ENCODE measurements around the gene EXO5. TPM values are rescaled to one million over a fixed set of nuclear protein-coding genes. Genes with fewer than 3 reads are reported as not detected.
"Not testable (repeated sequence)": the region's sequence is repeated elsewhere in the genome, so short reads cannot be mapped to it uniquely, and the experiment has no call there.

The EXO5 gene
- total RNA-seq, 1 experiment from 2014 or later: 13.4 TPM

GRCh38 chr1:40553017-40553416, 44.5 kb downstream of the EXO5 start:
- no peak overlapping the region for H3K14ac ChIP-seq (ENCODE audit: insufficient read depth, low read length)
- peaks cover 6% of the 10 kb centered on the region in 2 experiments; a peak in 4 of 5 replicates for H3K9me3 Mint-ChIP-seq
- H3K27ac Mint-ChIP-seq: no peak overlapping the region; a peak in 1 of 7 replicates
- H3K27ac ChIP-seq (ENCODE audit: insufficient read length, low read depth, low read length): no peak overlapping the region
- H3K9me3 ChIP-seq (ENCODE audit: control insufficient read depth, low read depth, low read length): no peaks in the 10 kb centered on the region
- no peaks in the 10 kb centered on the region for H3K23me2 ChIP-seq (ENCODE audit: insufficient read length, low read depth, low read length, poor library complexity, severe bottlenecking)
- no peak overlapping the region for H4K91ac ChIP-seq (ENCODE audit: insufficient read length, low read depth, low read length)
- H2BK12ac ChIP-seq (ENCODE audit: insufficient read length, low read depth, low read length): no peak overlapping the region
- no peak for DNase-seq
- no peaks in the 10 kb centered on the region for H3K79me1 ChIP-seq (ENCODE audit: insufficient read depth, low read depth, low read length, poor library complexity, severe bottlenecking)
- no peak overlapping the region for H3K4me3 Mint-ChIP-seq
- no peaks in the 10 kb centered on the region for H3K4me1 Mint-ChIP-seq
- no peak overlapping the region for H2BK20ac ChIP-seq (ENCODE audit: low read depth, low read length, poor library complexity, severe bottlenecking)
- H3K36me3 Mint-ChIP-seq (ENCODE audit: insufficient read depth in 1 of 3, low read depth in 3 of 3): peaks cover 0 to 5% (median 3%) of the 10 kb centered on the region in 3 experiments; a peak in 6 of 7 replicates
- H3T11ph ChIP-seq (ENCODE audit: low read length): no peak overlapping the region
- no peaks in the 10 kb centered on the region for H3K4me1 ChIP-seq (ENCODE audit: insufficient read depth, low read length)
- no peaks in the 10 kb centered on the region for H4K20me1 ChIP-seq (ENCODE audit: control insufficient read depth, insufficient read depth, insufficient read length)
- H3K79me2 ChIP-seq (ENCODE audit: insufficient read depth, low read length): no peaks in the 10 kb centered on the region
- no peak overlapping the region for H2BK5ac ChIP-seq (ENCODE audit: insufficient read length, low read length)
- TF ChIP-seq CTCF (conservative IDR thresholded peaks at IDR 0.05): no peak
- no peaks in the 10 kb centered on the region; the same call in 1 of the 2 replicates for H3K27me3 Mint-ChIP-seq (ENCODE audit: low read depth)
- H4K8ac ChIP-seq (replicated peaks; ENCODE audit: insufficient read length, low read depth, low read length): no peak overlapping the region
- no peak overlapping the region for H4K5ac ChIP-seq (ENCODE audit: insufficient read length, low read depth, low read length)
- no peak overlapping the region for H3K56ac ChIP-seq (ENCODE audit: insufficient read length, low read depth, low read length)
- H2BK120ac ChIP-seq (ENCODE audit: low read depth, low read length, poor library complexity, severe bottlenecking): no peak overlapping the region
- no peak overlapping the region for H3K18ac ChIP-seq (ENCODE audit: insufficient read length, low read depth, low read length)
- no peak overlapping the region for H3K4me2 ChIP-seq (ENCODE audit: insufficient read depth, insufficient read length, low read length)
- no peak overlapping the region for H2BK15ac ChIP-seq (ENCODE audit: low read depth, low read length)
- H3K27me3 ChIP-seq (ENCODE audit: insufficient read depth, low read length): no peaks in the 10 kb centered on the region
- no peak overlapping the region for H3K4ac ChIP-seq (ENCODE audit: low read depth, low read length)
- H3K23ac ChIP-seq (ENCODE audit: insufficient read length, low read depth, low read length): no peak overlapping the region
- WGBS (ENCODE audit: extremely low coverage, insufficient read length, low lambda C conversion rate): no CpG with 5 or more reads among the region's 4 CpGs
- no peak overlapping the region for H2AK5ac ChIP-seq (ENCODE audit: insufficient read length, low read length)
- H2AFZ ChIP-seq (ENCODE audit: low read length): no peak overlapping the region
- H3K9ac ChIP-seq (ENCODE audit: extremely low read depth, insufficient read length, low read length): no peak overlapping the region

GRCh38 chr1:40554807-40555206, 46.2 kb downstream of the EXO5 start:
- not testable (repeated sequence) for H3K27me3 Mint-ChIP-seq (ENCODE audit: low read depth); H4K5ac ChIP-seq (ENCODE audit: insufficient read length, low read depth, low read length); H3K9ac ChIP-seq (ENCODE audit: extremely low read depth, insufficient read length, low read length); H3K27ac ChIP-seq (ENCODE audit: insufficient read length, low read depth, low read length); H3K4me2 ChIP-seq (ENCODE audit: insufficient read depth, insufficient read length, low read length); H3K14ac ChIP-seq (ENCODE audit: insufficient read depth, low read length); H2BK5ac ChIP-seq (ENCODE audit: insufficient read length, low read length); H3K56ac ChIP-seq (ENCODE audit: insufficient read length, low read depth, low read length); H3K4me1 ChIP-seq (ENCODE audit: insufficient read depth, low read length); DNase-seq; H4K91ac ChIP-seq (ENCODE audit: insufficient read length, low read depth, low read length); H3K79me2 ChIP-seq (ENCODE audit: insufficient read depth, low read length); H3K36me3 Mint-ChIP-seq (ENCODE audit: insufficient read depth in 1 of 3, low read depth in 3 of 3); H3K4me1 Mint-ChIP-seq; H2BK15ac ChIP-seq (ENCODE audit: low read depth, low read length); H3K9me3 Mint-ChIP-seq; H2BK20ac ChIP-seq (ENCODE audit: low read depth, low read length, poor library complexity, severe bottlenecking); H3K4me3 Mint-ChIP-seq; H3K23ac ChIP-seq (ENCODE audit: insufficient read length, low read depth, low read length); H2BK12ac ChIP-seq (ENCODE audit: insufficient read length, low read depth, low read length); H3K18ac ChIP-seq (ENCODE audit: insufficient read length, low read depth, low read length); H3K23me2 ChIP-seq (ENCODE audit: insufficient read length, low read depth, low read length, poor library complexity, severe bottlenecking); H3K4ac ChIP-seq (ENCODE audit: low read depth, low read length); H3K9me3 ChIP-seq (ENCODE audit: control insufficient read depth, low read depth, low read length); H3K79me1 ChIP-seq (ENCODE audit: insufficient read depth, low read depth, low read length, poor library complexity, severe bottlenecking); H3K27ac Mint-ChIP-seq; H3K27me3 ChIP-seq (ENCODE audit: insufficient read depth, low read length); H2BK120ac ChIP-seq (ENCODE audit: low read depth, low read length, poor library complexity, severe bottlenecking); H2AK5ac ChIP-seq (ENCODE audit: insufficient read length, low read length); H3T11ph ChIP-seq (ENCODE audit: low read length); H4K8ac ChIP-seq (replicated peaks; ENCODE audit: insufficient read length, low read depth, low read length); H2AFZ ChIP-seq (ENCODE audit: low read length); H4K20me1 ChIP-seq (ENCODE audit: control insufficient read depth, insufficient read depth, insufficient read length)
- WGBS (ENCODE audit: extremely low coverage, insufficient read length, low lambda C conversion rate): no CpG with 5 or more reads among the region's 7 CpGs
